COLO668 (cell line): ENCODE results near the gene NUAK1.

ENCODE experiments used
- DNase-seq: peaks from one replicate; lab custom pipeline; 2025; ENCODE audit not compliant: unreplicated experiment; lab: John Stamatoyannopoulos, UW

NUAK1 gene

DNA sequence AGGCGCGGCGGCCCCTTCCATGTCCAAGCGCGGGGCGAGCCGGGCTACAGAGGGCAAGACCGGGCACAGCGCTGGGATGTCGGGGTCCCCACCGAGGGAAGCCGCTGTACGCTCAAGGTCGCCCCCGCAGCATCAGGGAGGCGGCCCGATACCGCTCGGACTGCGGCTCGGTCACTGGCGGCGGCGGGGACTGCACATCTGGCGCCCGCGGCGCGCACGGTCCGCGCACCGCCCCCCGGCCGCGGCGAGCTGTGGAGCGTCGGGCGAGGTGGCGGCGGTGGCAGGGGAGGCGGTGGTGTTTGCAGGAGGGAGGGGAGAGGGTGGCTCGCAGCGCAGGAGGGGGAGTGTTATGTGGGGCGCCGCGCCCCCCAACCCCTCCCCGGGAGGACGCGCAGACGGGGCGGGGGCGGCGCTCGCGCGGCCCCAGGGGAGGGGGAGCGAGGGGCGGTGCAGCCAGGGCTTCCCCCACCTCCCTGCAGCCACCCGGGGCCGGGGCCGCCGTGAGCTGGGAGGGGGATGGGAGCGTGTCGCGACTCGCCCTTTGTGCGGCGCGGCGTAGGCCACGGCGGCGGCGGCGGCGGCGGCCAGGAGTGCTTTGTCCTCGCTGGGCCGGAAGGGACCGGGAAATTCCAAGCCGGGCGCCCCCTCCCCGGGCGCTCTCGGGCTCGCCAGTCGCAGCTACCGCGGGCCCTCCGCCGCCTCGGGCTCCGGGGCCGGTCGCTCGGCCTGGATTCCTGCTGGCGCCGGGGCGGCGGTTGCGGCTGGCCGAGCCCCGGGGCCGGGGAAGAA, at the start of gene NUAK1:
Gene NUAK1, minus strand, starts transcription at position 322 of the 789 bp plus-strand sequence. Its CDS starts 301 bp downstream, at position 21.
- DNase-seq = peak; percentile 94

- DNase-seq = no peak
These were observed 49.5 kb upstream of the NUAK1 start for GRCh38 chr12:106188256-106188655.

DNA sequence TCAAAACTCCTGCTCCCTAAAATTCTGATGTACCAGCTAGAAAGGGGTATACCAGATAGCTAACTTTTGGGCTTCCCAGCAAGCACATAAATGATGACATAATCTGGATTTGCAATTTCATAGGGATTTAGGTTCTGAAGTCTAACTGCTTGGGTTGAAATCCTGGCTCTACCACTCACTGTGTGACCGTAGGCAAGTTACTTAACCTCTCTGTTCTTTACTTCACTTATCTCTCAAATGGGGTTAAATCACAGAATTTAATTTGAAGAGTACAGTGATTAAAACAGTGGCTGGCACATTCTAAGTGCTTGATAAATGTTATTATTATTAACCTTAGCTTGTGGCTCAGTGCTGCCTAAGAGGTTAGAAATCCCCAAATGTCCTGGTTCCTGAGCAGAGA, 49.1 kb upstream of the NUAK1 start:
- no peak for DNase-seq

- no peak for DNase-seq
These were observed 48.5 kb upstream of the NUAK1 start for GRCh38 chr12:106187155-106187789.

GRCh38 chr12:106183735-106184134, 45.0 kb upstream of the NUAK1 start:
- no peak for DNase-seq

DNA sequence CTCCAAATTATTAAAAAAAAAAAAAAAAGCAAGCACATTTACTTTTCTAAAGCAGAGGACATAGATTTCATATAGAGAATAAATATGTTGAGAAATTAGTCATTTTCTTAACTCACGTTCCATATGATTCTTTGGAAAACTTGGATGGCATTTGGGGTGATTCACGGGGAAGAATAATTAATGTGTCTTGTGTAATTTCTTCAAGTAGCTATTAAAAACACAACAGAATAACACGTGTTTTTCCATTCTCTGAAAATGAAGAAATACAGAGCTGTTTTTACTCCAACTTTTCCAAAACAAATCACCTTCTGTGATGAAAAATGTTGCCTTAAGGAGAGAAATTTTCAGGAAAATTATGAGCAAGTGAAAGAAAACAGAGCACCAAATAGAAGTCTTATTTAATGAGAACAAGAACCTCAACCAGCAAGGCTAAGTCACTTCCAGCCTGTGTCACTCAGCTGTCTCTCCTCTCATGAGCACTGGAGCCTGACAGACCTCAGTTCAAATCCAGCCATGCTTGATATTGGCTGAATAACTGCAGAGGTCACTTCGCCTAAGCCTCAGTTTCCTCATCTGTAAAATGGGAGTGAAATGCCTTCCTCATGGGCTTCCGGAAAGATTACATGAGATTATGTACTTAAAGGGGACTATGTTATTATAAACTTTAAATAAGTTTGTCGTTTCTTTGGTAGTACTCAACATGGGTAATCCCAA, 42.8 kb upstream of the NUAK1 start:
- no peak for DNase-seq

DNA sequence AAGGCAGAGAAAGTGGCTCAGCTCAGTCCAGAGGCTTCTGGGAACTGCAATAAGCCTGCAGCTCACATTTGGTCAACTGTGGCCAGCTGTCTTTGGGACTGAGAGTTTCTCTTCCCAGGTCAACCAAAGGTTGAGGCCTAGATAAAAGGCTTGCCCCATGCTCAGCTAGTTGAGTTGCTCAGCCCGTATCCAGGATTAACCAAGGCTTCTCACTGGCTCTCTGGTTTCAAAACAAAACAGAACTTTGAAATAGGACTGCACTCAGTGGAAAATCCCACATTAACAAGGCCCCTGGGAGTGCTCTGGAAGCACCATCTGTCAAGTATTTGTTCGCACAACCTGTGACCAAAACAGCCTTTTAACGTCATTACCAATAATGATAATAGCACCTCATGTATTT, 40.3 kb upstream of the NUAK1 start:
- DNase-seq = peak; percentile 40

DNA sequence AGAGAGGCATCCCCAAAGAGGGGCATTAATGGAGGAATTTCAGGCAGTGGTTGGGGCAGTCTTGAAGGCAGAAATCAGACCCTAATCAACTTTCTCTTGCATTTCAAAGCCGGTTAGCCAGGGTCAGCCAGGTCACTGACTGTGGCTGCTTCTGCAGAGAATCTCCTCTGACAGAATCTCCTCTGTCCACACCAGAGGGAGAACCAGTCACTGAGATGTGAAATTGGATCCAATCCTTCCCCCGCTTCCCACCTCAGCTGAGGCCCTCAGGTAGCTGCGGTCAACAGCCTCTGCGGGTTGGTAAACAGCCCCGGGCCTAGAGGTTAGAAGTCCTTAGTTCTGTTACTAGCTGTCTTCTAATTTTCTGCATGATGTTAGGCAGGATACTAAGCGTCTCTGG, 39.8 kb upstream of the NUAK1 start:
- DNase-seq = peak; percentile 65

- DNase-seq = no peak
These were observed 37.8 kb upstream of the NUAK1 start for GRCh38 chr12:106176560-106176959.

GRCh38 chr12:106174876-106175275, 36.1 kb upstream of the NUAK1 start:
- DNase-seq = peak; percentile 26

- DNase-seq = no peak
These were observed 34.7 kb upstream of the NUAK1 start for GRCh38 chr12:106173442-106173841.

DNA sequence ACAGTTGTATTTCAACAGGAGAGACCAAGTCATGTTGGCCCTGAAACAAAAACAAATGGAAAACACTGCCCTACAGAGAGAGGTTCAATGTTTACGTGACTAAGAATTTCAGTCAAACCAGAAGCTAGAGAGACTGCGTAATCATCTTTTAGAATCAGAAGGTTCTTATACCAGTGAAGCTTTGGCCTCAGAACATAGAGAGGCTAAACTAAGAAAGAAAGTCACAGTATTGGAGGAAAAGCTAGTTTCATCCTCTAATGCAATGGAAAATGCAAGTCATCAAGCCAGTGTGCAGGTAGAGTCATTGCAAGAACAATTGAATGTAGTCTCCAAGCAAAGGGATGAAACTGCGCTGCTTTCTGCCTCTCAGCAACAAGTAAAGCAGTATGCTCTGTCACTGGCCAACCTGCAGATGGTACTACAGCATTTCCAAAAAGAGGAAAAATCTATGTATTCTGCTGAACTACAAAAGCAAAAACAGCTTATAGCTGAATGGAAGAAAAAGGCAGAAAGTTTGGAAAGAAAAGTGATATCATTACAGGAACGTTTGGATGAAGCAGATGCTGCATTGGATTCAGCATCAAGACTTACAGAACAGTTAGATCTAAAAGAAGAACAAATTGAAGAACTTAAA, 32.5 kb upstream of the NUAK1 start:
- DNase-seq = no peak

GRCh38 chr12:106170285-106170684, 31.5 kb upstream of the NUAK1 start:
- DNase-seq = no peak

GRCh38 chr12:106163712-106164111, 25.0 kb upstream of the NUAK1 start:
- no peak for DNase-seq

GRCh38 chr12:106161491-106161890, 22.7 kb upstream of the NUAK1 start:
- no peak for DNase-seq

GRCh38 chr12:106160915-106161314, 22.2 kb upstream of the NUAK1 start:
- no peak for DNase-seq

GRCh38 chr12:106157802-106158201, 19.0 kb upstream of the NUAK1 start:
- DNase-seq = no peak

DNA sequence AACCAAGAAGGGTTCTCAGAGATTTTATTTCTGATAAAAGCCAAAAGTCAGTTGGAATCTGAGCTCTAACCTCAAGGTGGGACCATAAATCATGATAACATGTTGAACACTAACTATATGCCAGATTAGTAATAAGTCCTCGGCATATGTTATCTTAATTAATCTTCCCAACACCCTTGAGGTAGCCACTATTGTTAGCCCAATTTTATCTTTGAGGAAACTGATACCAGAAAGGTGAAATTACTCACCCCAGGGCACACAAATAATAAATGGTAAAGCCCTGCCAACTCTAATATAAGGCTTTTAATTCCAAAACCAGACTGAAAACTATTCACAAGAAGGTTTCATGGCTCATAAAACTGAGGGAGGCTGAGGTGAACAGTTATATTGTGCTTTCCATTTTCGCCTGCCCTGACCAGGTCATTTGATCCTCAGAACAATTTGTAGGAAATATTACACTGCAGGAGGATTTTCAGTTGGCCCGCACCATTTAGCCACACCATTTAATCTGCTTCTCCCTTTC, 16.1 kb upstream of the NUAK1 start:
- no peak for DNase-seq

- peak; percentile 71 for DNase-seq
These were observed 13.6 kb upstream of the NUAK1 start for GRCh38 chr12:106152334-106152733.

DNA sequence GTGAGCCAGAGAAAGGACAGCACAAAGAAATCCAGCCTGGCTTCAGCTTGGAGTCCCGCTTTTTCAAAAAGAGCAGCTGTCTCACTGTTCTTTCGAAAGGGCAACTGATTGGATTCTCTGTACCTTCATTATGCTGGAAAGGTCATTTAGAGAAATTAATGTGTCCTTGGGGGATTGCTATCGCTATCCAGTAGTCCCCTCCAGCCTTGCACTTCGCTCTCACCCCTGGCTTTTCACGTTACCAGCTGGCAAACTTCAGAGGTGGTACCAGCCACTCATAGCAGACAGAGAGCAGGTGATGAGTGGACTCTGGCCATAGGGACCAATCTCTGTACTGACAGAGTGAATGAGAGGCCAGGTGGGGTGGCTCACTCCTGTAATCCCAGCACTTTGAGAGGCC, 11.8 kb upstream of the NUAK1 start:
- peak; percentile 34 for DNase-seq

GRCh38 chr12:106149096-106149784, 10.5 kb upstream of the NUAK1 start:
- DNase-seq = no peak
